ENCODE data around the gene ZNF205.

DNA sequence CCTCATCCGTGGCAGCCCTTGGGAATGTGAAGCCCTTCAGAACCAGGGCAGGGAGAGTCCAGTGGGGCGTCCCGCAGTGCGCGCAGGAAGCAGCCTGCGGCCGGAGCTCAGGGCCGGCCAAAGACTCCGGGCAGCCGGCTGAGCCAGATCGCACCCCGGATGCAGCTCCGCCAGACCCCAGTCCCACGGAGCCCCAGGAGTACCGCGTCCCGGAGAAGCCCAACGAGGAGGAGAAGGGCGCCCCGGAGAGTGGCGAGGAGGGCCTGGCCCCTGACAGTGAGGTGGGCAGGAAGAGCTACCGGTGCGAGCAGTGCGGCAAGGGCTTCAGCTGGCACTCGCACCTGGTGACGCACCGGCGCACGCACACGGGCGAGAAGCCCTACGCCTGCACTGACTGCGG, 6.9 kb downstream of the ZNF205 start:
- TF ChIP-seq NANOG (IDR thresholded peaks at IDR 0.05; ENCODE audit: insufficient read depth, low read depth, low read length, poor library complexity, severe bottlenecking) (no peak), BACH1 (IDR thresholded peaks at IDR 0.05; ENCODE audit: low read length) (no peak), YY1 (IDR thresholded peaks at IDR 0.05; ENCODE audit: low read depth, low read length) (no peak), RFX5 (IDR thresholded peaks at IDR 0.05; ENCODE audit: borderline replicate concordance, low read depth, low read length) (no peak), CREB1 (IDR thresholded peaks at IDR 0.05) (no peak), RAD21 (IDR thresholded peaks at IDR 0.05 in 1 of 2, conservative IDR thresholded peaks at IDR 0.05 in 1 of 2; ENCODE audit: low read depth in 2 of 2, low read length in 2 of 2) (no peak), POLR2AphosphoS5 (IDR thresholded peaks at IDR 0.05; ENCODE audit: low read depth, low read length) (no peak), RNF2 (IDR thresholded peaks at IDR 0.05; ENCODE audit: borderline replicate concordance, low read depth, low read length, missing control alignments, poor library complexity, severe bottlenecking) (no peak), CTCF (IDR thresholded peaks at IDR 0.05; ENCODE audit: control extremely low read depth in 1 of 3, insufficient read depth in 1 of 3, low read depth in 1 of 3, low read length in 3 of 3) (no peak), EZH2 (IDR thresholded peaks at IDR 0.05; ENCODE audit: low read depth, low read length, severe bottlenecking) (no peak), CHD7 (IDR thresholded peaks at IDR 0.05; ENCODE audit: insufficient replicate concordance, low read length) (no peak), KDM5A (IDR thresholded peaks at IDR 0.05; ENCODE audit: low read length) (no peak), CBX5 (IDR thresholded peaks at IDR 0.05; ENCODE audit: low read depth, low read length) (no peak), HDAC6 (IDR thresholded peaks at IDR 0.05; ENCODE audit: low read depth, low read length) (no peak)

All from H1 (cell line).